ENCODE measurements around the gene CYP2J2.
"Not testable (repeated sequence)": the region's sequence is repeated elsewhere in the genome, so short reads cannot be mapped to it uniquely, and the experiment has no call there.

Gene CYP2J2

GRCh38 chr1:59857679-59858354 is 68.8 kb downstream of the CYP2J2 start:
- no peak for DNase-seq

GRCh38 chr1:59856725-59857338 is 69.7 kb downstream of the CYP2J2 start:
- DNase-seq, result no peak

GRCh38 chr1:59855297-59855696 is 71.3 kb downstream of the CYP2J2 start:
- DNase-seq, result not testable (repeated sequence)

GRCh38 chr1:59852117-59852516 is 74.5 kb downstream of the CYP2J2 start:
- no peak for DNase-seq

GRCh38 chr1:59846895-59847282 is 79.7 kb downstream of the CYP2J2 start:
- DNase-seq, result no peak

GRCh38 chr1:59846209-59846894 is 80.2 kb downstream of the CYP2J2 start:
- DNase-seq, result no peak

GRCh38 chr1:59845091-59845490 is 81.5 kb downstream of the CYP2J2 start:
- DNase-seq, result no peak
